CD4-positive, alpha-beta T cell treated with Interleukin-4 for 4 hours (primary cell): ENCODE data around the gene ORAI1.
"Not testable (repeated sequence)": the region's sequence is repeated elsewhere in the genome, so short reads cannot be mapped to it uniquely, and the experiment has no call there.

Experiments used
- DNase-seq: peaks from one replicate; pipeline ENCODE4 v3.0.0-alpha.2; 2020

The ORAI1 gene

DNA sequence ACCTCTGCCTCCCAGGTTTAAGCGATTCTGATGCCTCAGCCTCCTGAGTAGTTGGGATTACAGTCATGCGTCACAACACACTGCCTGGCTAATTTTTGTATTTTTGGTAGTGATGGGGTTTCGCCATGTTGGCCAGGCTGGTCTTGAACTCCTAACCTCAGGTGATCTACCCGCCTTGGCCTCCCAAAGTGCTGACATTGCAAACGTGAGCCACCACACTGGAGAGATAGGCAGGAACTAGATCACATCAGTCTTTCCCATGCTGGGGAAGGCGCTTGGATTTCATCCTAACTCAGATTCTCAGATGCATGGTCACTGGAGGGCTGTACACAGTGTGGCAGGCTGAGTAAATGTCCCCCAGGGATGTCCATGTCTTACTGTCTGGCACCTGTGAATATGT lies 18.0 kb upstream of the ORAI1 start:
- no peak for DNase-seq

- no peak for DNase-seq
Measured at GRCh38 chr12:121610239-121611149, 15.8 kb upstream of the ORAI1 start.

DNA sequence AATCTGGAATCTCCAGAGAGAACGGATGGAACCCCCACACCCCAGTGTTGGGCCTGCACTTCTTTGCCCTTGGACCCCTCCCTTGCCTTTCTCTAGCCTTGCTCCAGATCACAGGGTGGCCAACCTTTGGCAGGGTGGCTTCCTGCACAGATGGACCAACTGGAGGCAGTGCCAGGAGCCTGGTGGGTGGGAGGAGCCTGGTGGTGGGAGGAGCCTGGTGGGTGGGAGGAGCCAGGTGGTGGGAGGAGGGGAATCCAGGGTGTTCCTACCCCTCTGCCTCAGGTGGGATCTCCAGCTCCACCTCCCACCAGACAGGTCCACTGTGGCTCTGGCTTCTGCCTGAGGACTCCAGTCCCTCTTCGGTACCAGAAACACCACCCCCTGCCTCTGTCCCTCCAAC lies 15.0 kb upstream of the ORAI1 start:
- DNase-seq, result no peak

- DNase-seq, result no peak
Measured at GRCh38 chr12:121613462-121613861, 12.9 kb upstream of the ORAI1 start.

GRCh38 chr12:121614872-121615467 lies 11.4 kb upstream of the ORAI1 start:
- DNase-seq, result no peak

- no peak for DNase-seq
Measured at GRCh38 chr12:121618659-121619233, 7.6 kb upstream of the ORAI1 start.

DNA sequence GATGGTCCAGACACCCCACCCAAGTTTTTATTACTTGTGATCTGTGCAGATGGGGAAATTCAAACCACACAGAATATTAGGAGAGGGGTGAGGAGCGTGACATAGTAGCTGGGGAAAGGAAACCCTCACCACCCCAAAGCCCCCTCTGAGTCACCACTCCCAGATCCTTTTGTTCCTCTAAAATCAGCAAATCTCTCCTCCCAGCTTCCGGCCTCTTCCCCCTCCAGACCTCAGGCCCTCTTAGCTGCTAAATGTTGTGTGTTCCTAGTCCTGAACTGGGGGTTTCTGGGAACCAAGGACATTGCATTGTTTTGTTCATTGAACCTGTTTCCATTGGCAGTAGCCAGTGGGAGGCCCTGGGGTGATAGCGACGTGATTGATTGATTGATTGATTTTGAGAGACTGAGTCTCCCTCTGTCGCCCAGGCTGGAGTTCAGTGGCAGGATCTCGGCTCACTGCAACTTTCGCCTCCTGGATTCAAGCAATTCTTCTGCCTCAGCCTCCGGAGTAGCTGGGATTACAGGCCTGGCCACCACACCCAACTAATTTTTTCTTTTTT lies 5.9 kb upstream of the ORAI1 start:
- DNase-seq, result no peak

GRCh38 chr12:121626853-121627640 lies 717 bp downstream of the ORAI1 start:
- DNase-seq, result peak; percentile 93

- no peak for DNase-seq
Measured at GRCh38 chr12:121628037-121628436, 1.7 kb downstream of the ORAI1 start.

DNA sequence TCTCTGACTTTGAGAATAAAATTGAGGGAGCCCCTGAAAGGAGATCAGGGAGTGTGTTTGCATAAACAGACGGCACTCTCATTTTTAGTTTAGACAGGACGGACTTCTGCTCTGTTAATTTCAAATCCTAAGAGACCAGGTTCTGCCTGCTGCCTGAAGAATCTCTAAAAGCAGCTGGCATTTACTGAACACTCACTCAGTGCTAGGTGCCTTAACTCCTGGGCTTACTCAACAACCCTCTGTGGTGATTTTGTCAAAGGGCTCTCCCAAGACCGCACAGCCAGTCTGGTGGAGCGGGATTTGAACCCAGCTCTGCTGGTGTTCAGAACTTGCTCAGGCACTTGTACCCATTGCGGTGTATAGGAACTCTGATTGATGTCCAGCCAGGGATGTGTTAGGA lies 2.2 kb downstream of the ORAI1 start:
- DNase-seq, result no peak

- no peak for DNase-seq
Measured at GRCh38 chr12:121630791-121631355, 4.5 kb downstream of the ORAI1 start.

- no peak for DNase-seq
Measured at GRCh38 chr12:121632069-121632970, 6.0 kb downstream of the ORAI1 start.

GRCh38 chr12:121633833-121634196 lies 7.5 kb downstream of the ORAI1 start:
- not testable (repeated sequence) for DNase-seq

DNA sequence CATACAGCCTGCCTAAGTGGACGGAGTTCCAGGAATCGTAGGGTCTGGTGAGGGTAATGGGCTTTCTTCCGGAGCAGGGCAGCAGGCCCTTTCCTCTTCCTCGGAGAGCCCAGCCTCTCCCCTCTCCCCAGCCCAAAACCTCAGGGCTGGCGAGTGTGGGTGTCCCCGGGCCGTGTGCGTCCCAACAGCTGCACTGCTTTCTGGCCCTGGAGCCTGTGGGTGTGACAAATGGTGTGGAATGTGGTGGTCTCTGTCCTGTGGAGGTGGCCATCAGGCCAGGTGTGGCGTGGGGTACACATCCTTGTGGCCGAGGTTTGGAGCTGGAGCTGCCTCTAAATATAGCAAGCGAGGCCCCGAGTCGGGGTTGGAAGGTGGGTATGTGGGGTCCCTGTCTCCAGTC lies 8.5 kb downstream of the ORAI1 start:
- DNase-seq, result no peak

GRCh38 chr12:121637231-121637914 lies 11.0 kb downstream of the ORAI1 start:
- peak; percentile 53 for DNase-seq

- DNase-seq, result no peak
Measured at GRCh38 chr12:121638298-121639202, 12.2 kb downstream of the ORAI1 start.

DNA sequence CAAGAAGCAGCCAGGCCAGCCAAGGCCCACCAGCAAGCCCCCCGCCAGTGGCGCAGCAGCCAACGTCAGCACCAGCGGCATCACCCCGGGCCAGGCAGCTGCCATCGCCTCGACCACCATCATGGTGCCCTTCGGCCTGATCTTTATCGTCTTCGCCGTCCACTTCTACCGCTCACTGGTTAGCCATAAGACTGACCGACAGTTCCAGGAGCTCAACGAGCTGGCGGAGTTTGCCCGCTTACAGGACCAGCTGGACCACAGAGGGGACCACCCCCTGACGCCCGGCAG lies 15.0 kb downstream of the ORAI1 start:
- no peak for DNase-seq

- DNase-seq, result no peak
Measured at GRCh38 chr12:121648458-121649028, 22.2 kb downstream of the ORAI1 start.

- no peak for DNase-seq
Measured at GRCh38 chr12:121649322-121649721, 23.0 kb downstream of the ORAI1 start.
